GM06990 (cell line): ENCODE measurements around the gene CTNNA3.

ENCODE experiments used
- DNase-seq: peaks from one replicate; pipeline ENCODE4 v3.0.0-alpha.2; 2011; ENCODE audit not compliant: insufficient read length; ENCODE audit errors: extremely low read depth
- H3K27me3 ChIP-seq: replicated peaks from 2 replicates; pipeline ENCODE4 v1.6.0; 2011; ENCODE audit warnings: low read length; ENCODE audit not compliant: control insufficient read depth, insufficient read depth
- H3K36me3 ChIP-seq: 2 replicates; pipeline ENCODE4 v1.5.1; 2011; ENCODE audit warnings: low read length; ENCODE audit not compliant: control insufficient read depth, insufficient read depth
- H3K4me3 ChIP-seq: replicated peaks from 2 replicates; pipeline ENCODE4 v1.5.1; 2011; ENCODE audit warnings: low read depth, mild to moderate bottlenecking, control low read depth, low read length
- TF ChIP-seq, protein P1 (sequence below): IDR thresholded peaks from 2 replicates; pipeline ENCODE4 v1.5.1; 2011; ENCODE audit warnings: low read length, control low read depth, mild to moderate bottlenecking, inconsistent platforms; ENCODE audit not compliant: insufficient read depth, poor library complexity, severe bottlenecking

The CTNNA3 gene

DNA sequence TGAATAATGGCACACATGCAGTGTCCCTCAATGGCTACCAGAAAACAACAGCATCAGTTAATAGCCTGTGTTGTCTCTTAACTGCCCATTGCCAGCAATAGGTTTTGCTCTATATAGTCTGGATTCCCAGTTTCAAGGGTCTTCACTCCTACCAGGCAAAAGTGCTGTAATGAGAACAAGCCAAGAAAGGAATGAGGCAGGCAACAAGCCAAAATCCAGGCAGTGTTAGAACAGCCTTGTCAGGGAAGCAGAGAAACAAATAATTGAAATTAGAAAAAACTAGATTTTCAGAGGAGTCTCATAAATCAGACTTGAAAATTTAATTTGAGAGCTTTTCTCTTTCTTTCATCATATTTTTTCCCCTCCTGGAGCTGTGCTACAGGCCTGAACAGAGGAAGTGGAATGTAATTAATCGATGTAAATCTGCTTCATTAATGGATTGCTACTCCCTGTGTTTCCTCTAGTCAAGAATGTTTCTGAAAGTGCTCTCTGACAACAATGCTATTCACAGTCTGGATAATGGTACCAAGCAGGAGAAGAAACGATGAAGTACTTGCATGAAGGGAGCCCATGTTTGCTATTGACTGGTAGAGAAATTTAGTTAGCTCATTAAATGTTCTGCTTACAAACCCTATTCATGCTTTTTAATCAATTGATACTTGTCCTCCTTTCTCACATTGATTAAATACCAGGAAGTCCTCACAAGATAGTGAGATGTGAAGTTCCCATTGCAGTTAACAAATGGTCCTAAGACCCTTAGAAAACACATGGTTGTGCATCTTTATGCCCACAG lies 972.2 kb downstream of the CTNNA3 start:
- TF ChIP-seq, protein P1, sequence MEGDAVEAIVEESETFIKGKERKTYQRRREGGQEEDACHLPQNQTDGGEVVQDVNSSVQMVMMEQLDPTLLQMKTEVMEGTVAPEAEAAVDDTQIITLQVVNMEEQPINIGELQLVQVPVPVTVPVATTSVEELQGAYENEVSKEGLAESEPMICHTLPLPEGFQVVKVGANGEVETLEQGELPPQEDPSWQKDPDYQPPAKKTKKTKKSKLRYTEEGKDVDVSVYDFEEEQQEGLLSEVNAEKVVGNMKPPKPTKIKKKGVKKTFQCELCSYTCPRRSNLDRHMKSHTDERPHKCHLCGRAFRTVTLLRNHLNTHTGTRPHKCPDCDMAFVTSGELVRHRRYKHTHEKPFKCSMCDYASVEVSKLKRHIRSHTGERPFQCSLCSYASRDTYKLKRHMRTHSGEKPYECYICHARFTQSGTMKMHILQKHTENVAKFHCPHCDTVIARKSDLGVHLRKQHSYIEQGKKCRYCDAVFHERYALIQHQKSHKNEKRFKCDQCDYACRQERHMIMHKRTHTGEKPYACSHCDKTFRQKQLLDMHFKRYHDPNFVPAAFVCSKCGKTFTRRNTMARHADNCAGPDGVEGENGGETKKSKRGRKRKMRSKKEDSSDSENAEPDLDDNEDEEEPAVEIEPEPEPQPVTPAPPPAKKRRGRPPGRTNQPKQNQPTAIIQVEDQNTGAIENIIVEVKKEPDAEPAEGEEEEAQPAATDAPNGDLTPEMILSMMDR: no peak
- DNase-seq: no peak
- Histone ChIP-seq H3K27me3 (no peaks in the 10 kb centered on the region), H3K4me3 (no peak overlapping the region), H3K36me3 (no peaks in the 10 kb centered on the region)

DNA sequence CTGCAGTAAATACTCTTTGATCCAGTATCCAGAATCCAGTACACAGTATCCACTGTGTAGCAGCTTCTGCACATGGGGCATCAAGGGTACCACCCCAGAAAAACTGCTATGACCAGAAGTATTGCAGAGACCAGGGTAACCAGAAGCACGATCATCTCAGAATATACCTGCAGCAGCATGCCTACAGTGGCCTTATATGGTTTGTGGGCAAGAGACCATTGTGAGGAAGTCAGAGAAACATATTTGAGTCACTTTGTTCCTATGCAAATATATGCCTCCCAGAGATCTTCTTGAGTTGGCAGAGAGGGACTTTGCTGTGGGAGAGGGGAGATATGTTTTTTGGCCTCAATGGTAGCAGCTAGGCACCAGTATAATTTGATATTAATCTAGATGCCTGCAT lies 976.5 kb downstream of the CTNNA3 start:
- no peak for DNase-seq
- TF ChIP-seq, protein P1: no peak
- no peaks in the 10 kb centered on the region for H3K36me3 ChIP-seq
- no peak overlapping the region for H3K4me3 ChIP-seq
- H3K27me3 ChIP-seq: no peaks in the 10 kb centered on the region

GRCh38 chr10:66717231-66717981 lies 978.6 kb downstream of the CTNNA3 start:
- no peaks in the 10 kb centered on the region for H3K27me3 ChIP-seq
- DNase-seq: no peak

DNA sequence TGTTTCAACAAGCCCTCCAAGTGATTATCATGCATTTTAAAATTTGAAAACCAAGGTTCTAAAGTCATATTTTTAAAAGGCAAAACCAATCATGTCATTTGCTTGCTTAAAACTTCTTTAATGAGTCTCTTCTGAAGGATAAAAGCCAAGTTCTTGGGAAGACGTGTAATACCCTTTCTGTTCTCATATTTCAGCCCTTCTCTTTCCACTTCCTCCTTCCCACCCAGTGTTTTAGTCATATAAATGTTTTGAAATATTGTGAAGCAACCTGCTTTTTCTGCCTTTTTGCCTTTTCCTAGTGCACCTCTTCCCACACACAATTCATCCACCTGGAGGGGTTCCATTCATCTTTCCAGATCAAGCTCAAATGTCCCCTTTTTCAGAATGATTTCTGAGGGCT lies 981.3 kb downstream of the CTNNA3 start:
- no peak for DNase-seq
- no peaks in the 10 kb centered on the region for H3K36me3 ChIP-seq
- TF ChIP-seq, protein P1: no peak
- no peak overlapping the region for H3K4me3 ChIP-seq
- no peaks in the 10 kb centered on the region for H3K27me3 ChIP-seq

More at GRCh38 chr10:66717231-66717981, 978.6 kb downstream of the CTNNA3 start:
- Histone ChIP-seq H3K36me3 (no peaks in the 10 kb centered on the region), H3K4me3 (no peak overlapping the region)
- TF ChIP-seq, protein P1: no peak

GRCh38 chr10:66713387-66713786 lies 982.6 kb downstream of the CTNNA3 start:
- DNase-seq: no peak
- Histone ChIP-seq H3K36me3 (no peaks in the 10 kb centered on the region), H3K27me3 (no peaks in the 10 kb centered on the region), H3K4me3 (no peak overlapping the region)
- TF ChIP-seq, protein P1: no peak
